Upper lobe of left lung (tissue), 4 donors: ENCODE measurements around the gene MEFV.

Experiments used
- EP300 ChIP-seq, 4 donors: sonication (generic); formaldehyde crosslinking; IDR thresholded peaks; one replicate each; pipeline ENCODE4 v1.5.1; 2017; ENCODE audit warnings: antibody characterized with exemption in 4 of 4, control low read depth in 2 of 4
- POLR2A ChIP-seq, 4 donors: fragments of 450-650 bp; IDR thresholded peaks; one replicate each; pipeline ENCODE4 v1.5.1; 2016 to 2017; ENCODE audit warnings: antibody characterized with exemption in 4 of 4, mild to moderate bottlenecking in 2 of 4
- TF ChIP-seq, protein P1 (sequence below), 6 experiments: fragments of 450-650 bp in 4 of 6; fragments of 200-600 bp in 2 of 6; sonication (generic) in 2 of 6; IDR thresholded peaks; one replicate each; pipeline ENCODE4 v1.5.1; 2016 to 2019; ENCODE audit warnings: antibody characterized with exemption in 6 of 6

DNA sequence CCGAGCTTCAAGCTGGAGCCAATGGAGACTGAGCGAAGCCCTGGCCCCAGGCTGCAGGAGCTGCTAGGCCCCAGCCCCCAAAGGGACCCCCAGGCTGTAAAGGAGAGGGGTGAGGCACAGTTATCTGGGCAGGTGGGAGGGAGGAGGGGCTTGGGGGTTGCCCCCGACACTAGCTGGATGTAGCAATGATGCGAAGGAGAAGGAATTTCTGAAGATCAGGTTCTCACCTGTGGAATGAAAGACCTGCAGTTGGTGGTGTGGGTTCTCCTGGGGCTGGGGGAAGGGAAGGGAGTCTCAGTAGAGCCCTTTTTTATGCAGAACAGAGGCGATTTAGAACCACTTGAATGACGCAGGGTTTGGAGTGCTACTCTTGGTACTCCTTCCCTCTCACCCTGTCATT lies 28.7 kb upstream of the MEFV start:
- TF ChIP-seq, protein P1, sequence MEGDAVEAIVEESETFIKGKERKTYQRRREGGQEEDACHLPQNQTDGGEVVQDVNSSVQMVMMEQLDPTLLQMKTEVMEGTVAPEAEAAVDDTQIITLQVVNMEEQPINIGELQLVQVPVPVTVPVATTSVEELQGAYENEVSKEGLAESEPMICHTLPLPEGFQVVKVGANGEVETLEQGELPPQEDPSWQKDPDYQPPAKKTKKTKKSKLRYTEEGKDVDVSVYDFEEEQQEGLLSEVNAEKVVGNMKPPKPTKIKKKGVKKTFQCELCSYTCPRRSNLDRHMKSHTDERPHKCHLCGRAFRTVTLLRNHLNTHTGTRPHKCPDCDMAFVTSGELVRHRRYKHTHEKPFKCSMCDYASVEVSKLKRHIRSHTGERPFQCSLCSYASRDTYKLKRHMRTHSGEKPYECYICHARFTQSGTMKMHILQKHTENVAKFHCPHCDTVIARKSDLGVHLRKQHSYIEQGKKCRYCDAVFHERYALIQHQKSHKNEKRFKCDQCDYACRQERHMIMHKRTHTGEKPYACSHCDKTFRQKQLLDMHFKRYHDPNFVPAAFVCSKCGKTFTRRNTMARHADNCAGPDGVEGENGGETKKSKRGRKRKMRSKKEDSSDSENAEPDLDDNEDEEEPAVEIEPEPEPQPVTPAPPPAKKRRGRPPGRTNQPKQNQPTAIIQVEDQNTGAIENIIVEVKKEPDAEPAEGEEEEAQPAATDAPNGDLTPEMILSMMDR (IDR thresholded peaks at IDR 0.05), result no peak
- no peak for TF ChIP-seq EP300 (IDR thresholded peaks at IDR 0.05)
- no peak for TF ChIP-seq POLR2A (IDR thresholded peaks at IDR 0.05)
